ENCODE results near the gene TMC7.

DNA sequence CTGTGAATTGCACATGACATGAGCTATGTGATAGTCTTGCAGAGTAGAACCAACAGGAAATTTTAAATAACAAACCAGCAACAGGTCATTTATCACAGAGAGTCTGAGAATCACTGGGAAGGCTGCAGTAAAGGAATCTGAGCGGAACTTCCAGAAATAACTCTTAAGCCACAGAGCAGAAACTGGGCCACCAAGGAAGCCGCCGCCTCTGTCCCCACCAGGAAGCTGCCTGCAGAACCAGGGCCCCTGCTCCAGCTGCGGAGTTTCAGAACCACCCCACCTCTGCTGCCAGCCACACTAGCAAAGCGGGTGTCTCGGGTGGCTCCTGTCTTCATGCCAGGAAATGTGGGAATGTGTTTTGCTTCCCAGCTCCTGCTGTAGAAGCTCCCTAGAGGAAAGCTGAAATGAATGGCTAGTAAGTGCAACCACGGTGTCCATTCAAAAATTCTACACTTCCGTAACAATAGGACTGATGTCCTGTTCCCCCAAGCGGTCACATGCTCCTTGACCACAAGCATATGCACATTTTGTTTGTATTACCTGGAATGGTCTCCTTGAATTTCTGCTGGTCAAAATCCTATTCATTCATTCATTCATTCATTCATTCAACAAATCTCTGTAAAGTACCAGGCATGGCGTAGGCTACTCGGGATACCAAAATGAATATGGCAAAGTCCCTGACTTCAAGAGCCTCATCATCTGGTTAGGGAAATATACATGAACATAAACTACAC, 122.3 kb downstream of the TMC7 start:
- TF ChIP-seq, protein P1, sequence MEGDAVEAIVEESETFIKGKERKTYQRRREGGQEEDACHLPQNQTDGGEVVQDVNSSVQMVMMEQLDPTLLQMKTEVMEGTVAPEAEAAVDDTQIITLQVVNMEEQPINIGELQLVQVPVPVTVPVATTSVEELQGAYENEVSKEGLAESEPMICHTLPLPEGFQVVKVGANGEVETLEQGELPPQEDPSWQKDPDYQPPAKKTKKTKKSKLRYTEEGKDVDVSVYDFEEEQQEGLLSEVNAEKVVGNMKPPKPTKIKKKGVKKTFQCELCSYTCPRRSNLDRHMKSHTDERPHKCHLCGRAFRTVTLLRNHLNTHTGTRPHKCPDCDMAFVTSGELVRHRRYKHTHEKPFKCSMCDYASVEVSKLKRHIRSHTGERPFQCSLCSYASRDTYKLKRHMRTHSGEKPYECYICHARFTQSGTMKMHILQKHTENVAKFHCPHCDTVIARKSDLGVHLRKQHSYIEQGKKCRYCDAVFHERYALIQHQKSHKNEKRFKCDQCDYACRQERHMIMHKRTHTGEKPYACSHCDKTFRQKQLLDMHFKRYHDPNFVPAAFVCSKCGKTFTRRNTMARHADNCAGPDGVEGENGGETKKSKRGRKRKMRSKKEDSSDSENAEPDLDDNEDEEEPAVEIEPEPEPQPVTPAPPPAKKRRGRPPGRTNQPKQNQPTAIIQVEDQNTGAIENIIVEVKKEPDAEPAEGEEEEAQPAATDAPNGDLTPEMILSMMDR (IDR thresholded peaks at IDR 0.05; ENCODE audit: control extremely low read depth in 1 of 3, insufficient read depth in 1 of 3, low read depth in 1 of 3, low read length in 3 of 3) = no peak
- TF ChIP-seq TAF1 (IDR thresholded peaks at IDR 0.05; ENCODE audit: low read depth, low read length) (no peak), EP300 (IDR thresholded peaks at IDR 0.05; ENCODE audit: borderline replicate concordance in 1 of 2, low read depth in 2 of 2, low read length in 2 of 2) (no peak), EZH2 (IDR thresholded peaks at IDR 0.05; ENCODE audit: low read depth, low read length, severe bottlenecking) (no peak), RFX5 (IDR thresholded peaks at IDR 0.05; ENCODE audit: borderline replicate concordance, low read depth, low read length) (no peak), JUND (IDR thresholded peaks at IDR 0.05; ENCODE audit: low read length) (no peak), POLR2AphosphoS5 (IDR thresholded peaks at IDR 0.05; ENCODE audit: low read depth, low read length) (no peak), POLR2A (IDR thresholded peaks at IDR 0.05; ENCODE audit: control extremely low read depth in 1 of 2, low read depth in 2 of 2, low read length in 2 of 2) (no peak), KDM1A (IDR thresholded peaks at IDR 0.05; ENCODE audit: borderline replicate concordance, low read length) (no peak), SUZ12 (IDR thresholded peaks at IDR 0.05; ENCODE audit: low read length) (no peak)

All from H1 (cell line).